Neural progenitor cell (in vitro differentiated cells): ENCODE results near the gene SAC3D1.

ENCODE experiments used
- EZH2 ChIP-seq: fragments of 200-600 bp; sonication (generic); IDR thresholded peaks from 2 replicates; pipeline ENCODE4 v1.6.1; 2017; ENCODE audit warnings: antibody characterized with exemption, mild to moderate bottlenecking, moderate library complexity
- TF ChIP-seq, protein P1 (sequence below): fragments of 200-600 bp; sonication (generic); IDR thresholded peaks from 2 replicates; pipeline ENCODE4 v1.5.1; 2017; ENCODE audit warnings: antibody characterized with exemption, mild to moderate bottlenecking

DNA sequence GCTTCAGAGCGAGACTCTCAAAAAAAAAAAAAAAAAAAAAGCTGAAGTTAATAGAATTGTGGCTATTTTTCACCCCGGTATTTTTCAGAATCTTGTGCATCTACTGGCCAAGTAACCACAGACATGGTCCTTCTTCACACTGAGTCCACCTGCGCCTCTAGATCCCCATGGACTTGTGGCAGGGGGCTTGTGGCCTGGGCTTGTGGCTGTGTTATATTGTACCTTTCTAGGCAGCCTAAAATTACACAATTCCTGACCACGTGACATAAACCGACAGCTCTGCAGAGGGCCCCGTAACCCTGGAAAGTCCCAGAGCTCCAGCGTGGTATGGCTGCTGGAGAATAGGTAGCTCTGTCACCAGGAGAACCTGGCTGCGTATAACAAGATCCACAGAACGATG, 28.2 kb downstream of the SAC3D1 start:
- TF ChIP-seq, protein P1, sequence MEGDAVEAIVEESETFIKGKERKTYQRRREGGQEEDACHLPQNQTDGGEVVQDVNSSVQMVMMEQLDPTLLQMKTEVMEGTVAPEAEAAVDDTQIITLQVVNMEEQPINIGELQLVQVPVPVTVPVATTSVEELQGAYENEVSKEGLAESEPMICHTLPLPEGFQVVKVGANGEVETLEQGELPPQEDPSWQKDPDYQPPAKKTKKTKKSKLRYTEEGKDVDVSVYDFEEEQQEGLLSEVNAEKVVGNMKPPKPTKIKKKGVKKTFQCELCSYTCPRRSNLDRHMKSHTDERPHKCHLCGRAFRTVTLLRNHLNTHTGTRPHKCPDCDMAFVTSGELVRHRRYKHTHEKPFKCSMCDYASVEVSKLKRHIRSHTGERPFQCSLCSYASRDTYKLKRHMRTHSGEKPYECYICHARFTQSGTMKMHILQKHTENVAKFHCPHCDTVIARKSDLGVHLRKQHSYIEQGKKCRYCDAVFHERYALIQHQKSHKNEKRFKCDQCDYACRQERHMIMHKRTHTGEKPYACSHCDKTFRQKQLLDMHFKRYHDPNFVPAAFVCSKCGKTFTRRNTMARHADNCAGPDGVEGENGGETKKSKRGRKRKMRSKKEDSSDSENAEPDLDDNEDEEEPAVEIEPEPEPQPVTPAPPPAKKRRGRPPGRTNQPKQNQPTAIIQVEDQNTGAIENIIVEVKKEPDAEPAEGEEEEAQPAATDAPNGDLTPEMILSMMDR: no peak
- TF ChIP-seq EZH2: no peak
